A549 (cell line): Measurements from ENCODE around the gene DYRK1A. TPM values are rescaled to one million over a fixed set of nuclear protein-coding genes. Genes with fewer than 3 reads are reported as not detected.

Source experiments
- ATAC-seq, 2 experiments: fragments of 200-7000 bp in 1 of 2; fragments of >200 bp in 1 of 2; cut with Nextera tagmentation in 1 of 2; cut with Tn5 transposase in 1 of 2; 3 replicates each; pipeline versions ENCODE4 v1.8.0 to v1.9.1; 2018 to 2020; ENCODE audit warnings: mild to moderate bottlenecking in 1 of 2, moderate library complexity in 1 of 2
- CTCF ChIA-PET: fragments of 300-600 bp; sonication (Branson Sonifier 250); formaldehyde crosslinking; extraction: SDS; loops from one replicate; lab custom pipeline; 2021; ENCODE audit warnings: antibody characterized with exemption, inconsistent platforms; lab: Yijun Ruan, JAX
- POLR2A ChIA-PET: fragments of 350-600 bp; formaldehyde crosslinking; extraction: SDS; loops from one replicate; lab custom pipeline; 2021; ENCODE audit warnings: antibody characterized with exemption, inconsistent platforms; lab: Yijun Ruan, JAX
- DNase-seq, 2 experiments: peaks; one replicate each; pipeline versions ENCODE4 v3.0.0 to v3.0.0-alpha.2; 2011 to 2016; ENCODE audit warnings: low read depth in 1 of 2, low spot score in 1 of 2
- FAIRE-seq: peaks from 2 replicates; lab custom pipeline; 2011; peaks lifted over from hg19 to GRCh38; lab: Jason Lieb, UNC
- H3K27ac ChIP-seq, 2 experiments: fragments of >200 bp; sonication (Bioruptor Twin); formaldehyde crosslinking; 3 replicates each; pipeline ENCODE4 v1.5.1; 2016 to 2017
- H3K4me1 ChIP-seq: fragments of >200 bp; sonication (Bioruptor Twin); formaldehyde crosslinking; 3 replicates; pipeline ENCODE4 v1.6.1; 2016
- H3K4me2 ChIP-seq: fragments of >200 bp; sonication (Bioruptor Twin); formaldehyde crosslinking; 3 replicates; pipeline ENCODE4 v1.6.1; 2016
- H3K4me3 ChIP-seq: fragments of >200 bp; sonication (Bioruptor Twin); formaldehyde crosslinking; 3 replicates; pipeline ENCODE4 v1.5.1; 2016
- H3K9me3 ChIP-seq: fragments of >200 bp; sonication (Bioruptor Twin); formaldehyde crosslinking; 3 replicates; pipeline ENCODE4 v1.6.1; 2016
- CBX2 ChIP-seq: fragments of 200-600 bp; sonication (generic); IDR thresholded peaks from 2 replicates; pipeline ENCODE4 v1.6.1; 2016; ENCODE audit warnings: low read depth, mild to moderate bottlenecking, borderline replicate concordance
- CHD4 ChIP-seq: fragments of 200-600 bp; sonication (generic); IDR thresholded peaks from 2 replicates; pipeline ENCODE4 v1.6.1; 2016; ENCODE audit warnings: antibody characterized with exemption, mild to moderate bottlenecking, borderline replicate concordance
- CTCF ChIP-seq: fragments of >200 bp; sonication (Bioruptor Twin); formaldehyde crosslinking; IDR thresholded peaks from 3 replicates; pipeline ENCODE4 v1.5.1; 2016
- E2F6 ChIP-seq: IDR thresholded peaks from 2 replicates; pipeline ENCODE4 v1.6.1; 2012; ENCODE audit warnings: low read depth, borderline replicate concordance
- ELK1 ChIP-seq: fragments of 150-350 bp; IDR thresholded peaks from 2 replicates; pipeline ENCODE4 v1.6.1; 2014; ENCODE audit warnings: low read depth, mild to moderate bottlenecking, low read length
- FOSL2 ChIP-seq, 2 experiments: fragments of 450-650 bp in 1 of 2; fragments of >200 bp in 1 of 2; sonication (Bioruptor Twin) in 1 of 2; formaldehyde crosslinking; IDR thresholded peaks; 2 replicates each; pipeline versions ENCODE4 v1.5.0 to v1.6.1; 2016 to 2020; ENCODE audit warnings: mild to moderate bottlenecking in 1 of 2, moderate library complexity in 1 of 2
- FOXS1 ChIP-seq: fragments of 250-450 bp; sonication (Bioruptor Pico); IDR thresholded peaks from 2 replicates; pipeline ENCODE4 v1.5.0; 2020; ENCODE audit warnings: mild to moderate bottlenecking, moderate library complexity
- HDAC2 ChIP-seq: fragments of 200-600 bp; sonication (generic); IDR thresholded peaks from 2 replicates; pipeline ENCODE4 v1.6.1; 2016
- HES2 ChIP-seq: fragments of >200 bp; sonication (Bioruptor Twin); formaldehyde crosslinking; IDR thresholded peaks from 2 replicates; pipeline ENCODE4 v1.6.1; 2016
- HEYL ChIP-seq: fragments of 250-450 bp; sonication (Bioruptor Pico); IDR thresholded peaks from 2 replicates; pipeline ENCODE4 v1.8.0; 2021; ENCODE audit warnings: mild to moderate bottlenecking, moderate library complexity
- HOXB13 ChIP-seq: fragments of 250-450 bp; sonication (Bioruptor Pico); IDR thresholded peaks from 2 replicates; pipeline ENCODE4 v1.5.0; 2020; ENCODE audit warnings: low read depth, mild to moderate bottlenecking, moderate library complexity
- JUNB ChIP-seq: fragments of >200 bp; sonication (Bioruptor Twin); formaldehyde crosslinking; IDR thresholded peaks from 2 replicates; pipeline ENCODE4 v1.6.1; 2016
- KDM1A ChIP-seq: fragments of 200-600 bp; sonication (generic); IDR thresholded peaks from 2 replicates; pipeline ENCODE4 v1.6.1; 2016; ENCODE audit warnings: low read depth, mild to moderate bottlenecking
- MAX ChIP-seq: IDR thresholded peaks from 2 replicates; pipeline ENCODE4 v1.6.1; 2012
- MYC ChIP-seq: IDR thresholded peaks from 2 replicates; pipeline ENCODE4 v1.6.1; 2012; ENCODE audit warnings: mild to moderate bottlenecking, inconsistent platforms, low read length, improper control_type of control experiment, borderline replicate concordance
- NFE2L2 ChIP-seq: fragments of 150-350 bp; conservative IDR thresholded peaks from 2 replicates; pipeline ENCODE4 v1.6.1; 2014; ENCODE audit warnings: low read length
- PHF8 ChIP-seq: fragments of 200-600 bp; sonication (generic); IDR thresholded peaks from 2 replicates; pipeline ENCODE4 v1.6.1; 2016; ENCODE audit warnings: low read depth, mild to moderate bottlenecking, antibody characterized with exemption, moderate library complexity, borderline replicate concordance
- RAD21 ChIP-seq, 2 experiments: fragments of >200 bp in 1 of 2; sonication (Bioruptor Twin) in 1 of 2; formaldehyde crosslinking in 1 of 2; IDR thresholded peaks in 1 of 2; conservative IDR thresholded peaks in 1 of 2; 2 replicates in 1 of 2; 3 replicates in 1 of 2; pipeline ENCODE4 v1.6.1; 2012 to 2018; ENCODE audit warnings: inconsistent platforms in 1 of 2
- RCOR1 ChIP-seq: fragments of 150-350 bp; IDR thresholded peaks from 2 replicates; pipeline ENCODE4 v1.6.1; 2014; ENCODE audit warnings: antibody characterized with exemption, low read length, low read depth
- RFX5 ChIP-seq: fragments of 450-650 bp; IDR thresholded peaks from 2 replicates; pipeline ENCODE4 v1.7.1; 2014; ENCODE audit warnings: antibody characterized with exemption, mild to moderate bottlenecking, moderate library complexity
- SMC3 ChIP-seq: fragments of >200 bp; sonication (Bioruptor Twin); formaldehyde crosslinking; IDR thresholded peaks from 3 replicates; pipeline ENCODE4 v1.6.1; 2018; ENCODE audit warnings: inconsistent platforms
- TFCP2L1 ChIP-seq: fragments of 250-450 bp; sonication (Bioruptor Pico); IDR thresholded peaks from 2 replicates; pipeline ENCODE4 v1.5.0; 2021; ENCODE audit warnings: mild to moderate bottlenecking
- USF2 ChIP-seq: fragments of 450-650 bp; IDR thresholded peaks from 2 replicates; pipeline ENCODE4 v1.6.1; 2014; ENCODE audit warnings: antibody characterized with exemption
- ZC3H11A ChIP-seq: fragments of 450-650 bp; IDR thresholded peaks from 2 replicates; pipeline ENCODE4 v1.6.1; 2014; ENCODE audit warnings: antibody characterized with exemption, mild to moderate bottlenecking
- ZSCAN20 ChIP-seq: fragments of 250-450 bp; sonication (Bioruptor Pico); IDR thresholded peaks from 2 replicates; pipeline ENCODE4 v1.8.0; 2022; ENCODE audit warnings: mild to moderate bottlenecking, moderate library complexity
- WGBS: methylation state at CpG from one replicate; pipeline ENCODE4 v1.1.6; 2017; ENCODE audit errors: missing lambda C conversion rate; 5-methylcytosine and 5-hydroxymethylcytosine counted together
- polyA plus RNA-seq, 4 experiments: library from polyadenylated mRNA; depleted of rRNA in 3 of 4; stranded (reverse); fragments of >200 nt; fragmentation: RNase III in 1 of 4; extraction: RNeasy Plus Mini Kit Qiagen cat#74134 plus additional on column Dnase treatment in 1 of 4; gene quantifications; 2 replicates in 3 of 4; 3 replicates in 1 of 4; pipeline ENCODE4 v1.2.3, GENCODE V29; 2011 to 2017

The DYRK1A gene
- polyA plus RNA-seq, 2 of the 4 experiments (the other 2 are of a cell fraction): 12.7 to 29.4 TPM

GRCh38 chr21:37473491-37473890 is 106.9 kb downstream of the DYRK1A start:
- DNase-seq: no peak
- no peak overlapping the region for H3K4me3 ChIP-seq
- no peak overlapping the region for H3K4me2 ChIP-seq
- CTCF ChIA-PET: interaction anchor here (1.7 to 3.7 kb wide), 2 partner anchors 10 to 23 kb away, joined by 4 to 15 read pairs; no protein-coding TSS in a partner anchor
- POLR2A ChIA-PET: no interaction called here
- ATAC-seq: no peak
- no peak for FAIRE-seq
- TF ChIP-seq KDM1A: no peak
- TF ChIP-seq NFE2L2: no peak
- TF ChIP-seq ZC3H11A: no peak
- no peak for TF ChIP-seq PHF8
- no peak for TF ChIP-seq CBX2
- no peak for TF ChIP-seq RCOR1
- TF ChIP-seq RFX5: no peak
- TF ChIP-seq E2F6: no peak
- TF ChIP-seq USF2: no peak
- no peak for TF ChIP-seq HOXB13 (CRISPR knock-in tag)
- TF ChIP-seq RAD21 (conservative IDR thresholded peaks at IDR 0.05 in 1 of 2, IDR thresholded peaks at IDR 0.05 in 1 of 2): no peak
- TF ChIP-seq CTCF: no peak
- no peak for TF ChIP-seq HDAC2
- no peak for TF ChIP-seq JUNB
- no peak for TF ChIP-seq TFCP2L1
- no peak for TF ChIP-seq CHD4
- no peak for TF ChIP-seq HES2
- TF ChIP-seq ELK1: no peak
- no peak for TF ChIP-seq FOSL2 (IDR thresholded peaks at IDR 0.05)
- TF ChIP-seq FOSL2 (CRISPR knock-in tag; IDR thresholded peaks at IDR 0.05): no peak
- no peak for TF ChIP-seq MYC
- no peaks in the 10 kb centered on the region for H3K9me3 ChIP-seq
- H3K27ac ChIP-seq: no peak overlapping the region
- peaks cover 21% of the 10 kb centered on the region; the same call in 2 of the 3 replicates for H3K4me1 ChIP-seq
- 77% methylated on average over 6 of the region's 6 CpGs for WGBS

- H3K4me3 ChIP-seq: no peak overlapping the region
- WGBS: 93% methylated on average over 3 of the region's 3 CpGs
- POLR2A ChIA-PET: no interaction called here
- no peak overlapping the region for H3K27ac ChIP-seq
- no peak for FAIRE-seq
- DNase-seq: no peak
- H3K9me3 ChIP-seq: no peaks in the 10 kb centered on the region
- H3K4me1 ChIP-seq: peaks cover 30% of the 10 kb centered on the region; the same call in 2 of the 3 replicates
- no peak for TF ChIP-seq ZC3H11A
- no peak for TF ChIP-seq SMC3
- no peak for TF ChIP-seq MAX
- TF ChIP-seq HEYL (CRISPR knock-in tag): no peak
- no peak for TF ChIP-seq FOXS1 (CRISPR knock-in tag)
- TF ChIP-seq ELK1: no peak
- TF ChIP-seq ZSCAN20 (CRISPR knock-in tag): no peak
- TF ChIP-seq, all 56 proteins: peak for 0
- ATAC-seq: no peak
- no peak overlapping the region for H3K4me2 ChIP-seq
- CTCF ChIA-PET: interaction anchor here (1.5 to 3.7 kb wide), 3 partner anchors 10 to 23 kb away, joined by 3 to 15 read pairs (median 4); no protein-coding TSS in a partner anchor
These were observed 107.8 kb downstream of the DYRK1A start for GRCh38 chr21:37474342-37474741.
